Neuronal stem cell (in vitro differentiated cells): Measurements from ENCODE around the gene DUSP28.

Source experiments
- DNase-seq: peaks from one replicate; pipeline ENCODE4 v3.0.0-alpha.2; 2013; ENCODE audit warnings: low spot score
- H2AFZ ChIP-seq: one replicate; pipeline ENCODE4 v1.6.1; 2013; ENCODE audit warnings: mild to moderate bottlenecking, low read length, inconsistent platforms
- H2AK5ac ChIP-seq: 2 replicates; pipeline ENCODE4 v1.6.1; 2013; ENCODE audit warnings: low read depth, mild to moderate bottlenecking, inconsistent platforms, low read length, moderate library complexity, mixed read lengths
- H2BK120ac ChIP-seq: 2 replicates; pipeline ENCODE4 v1.6.1; 2013; ENCODE audit warnings: low read depth, mild to moderate bottlenecking, inconsistent platforms, low read length, moderate library complexity, mixed read lengths
- H2BK12ac ChIP-seq: one replicate; pipeline ENCODE4 v1.6.1; 2013; ENCODE audit warnings: low read length, inconsistent platforms
- H2BK15ac ChIP-seq: 2 replicates; pipeline ENCODE4 v1.6.1; 2013; ENCODE audit warnings: mild to moderate bottlenecking, low read length, inconsistent platforms, mixed read lengths
- H2BK5ac ChIP-seq: one replicate; pipeline ENCODE4 v1.6.1; 2013; ENCODE audit warnings: inconsistent platforms, mild to moderate bottlenecking, low read length, moderate library complexity
- H3K14ac ChIP-seq: one replicate; pipeline ENCODE4 v1.6.1; 2013; ENCODE audit warnings: low read length, inconsistent platforms
- H3K18ac ChIP-seq: 2 replicates; pipeline ENCODE4 v1.6.1; 2013; ENCODE audit warnings: low read length, inconsistent platforms
- H3K23ac ChIP-seq: 2 replicates; pipeline ENCODE4 v1.6.1; 2013; ENCODE audit warnings: low read depth, mild to moderate bottlenecking, mixed read lengths, low read length, inconsistent platforms; ENCODE audit not compliant: poor library complexity
- H3K27ac ChIP-seq: replicated peaks from 3 replicates; pipeline ENCODE4 v1.5.1; 2013; ENCODE audit warnings: low read length, inconsistent platforms
- H3K27me3 ChIP-seq, 3 experiments: 2 replicates each; pipeline ENCODE4 v1.6.1; 2013; ENCODE audit warnings: low read length in 3 of 3, mild to moderate bottlenecking in 2 of 3, inconsistent platforms in 1 of 3, low read depth in 1 of 3, mixed read lengths in 1 of 3, moderate library complexity in 1 of 3; ENCODE audit not compliant: control insufficient read depth in 3 of 3, insufficient read depth in 3 of 3
- H3K36me3 ChIP-seq, 2 donors: replicated peaks in 1 of 2; 2 replicates each; pipeline ENCODE4 v1.6.1; 2013; ENCODE audit warnings: low read length in 2 of 2; ENCODE audit not compliant: control insufficient read depth in 2 of 2, insufficient read depth in 2 of 2
- H3K4ac ChIP-seq: 2 replicates; pipeline ENCODE4 v1.6.1; 2013; ENCODE audit warnings: inconsistent platforms, mild to moderate bottlenecking, low read length, moderate library complexity
- H3K4me1 ChIP-seq, 2 donors: 1 replicate in 1 of 2; 2 replicates in 1 of 2; pipeline ENCODE4 v1.6.1; 2013; ENCODE audit warnings: low read length in 2 of 2, low read depth in 1 of 2; ENCODE audit not compliant: control insufficient read depth in 2 of 2, insufficient read depth in 1 of 2
- H3K4me2 ChIP-seq: one replicate; pipeline ENCODE4 v1.6.1; 2013; ENCODE audit warnings: mild to moderate bottlenecking, low read length, inconsistent platforms; ENCODE audit not compliant: insufficient read depth, poor library complexity, severe bottlenecking
- H3K4me3 ChIP-seq, 2 donors: 2 replicates each; pipeline ENCODE4 v1.5.1; 2013; ENCODE audit warnings: low read length in 2 of 2, mild to moderate bottlenecking in 2 of 2, inconsistent platforms in 1 of 2, moderate library complexity in 1 of 2
- H3K79me1 ChIP-seq: one replicate; pipeline ENCODE4 v1.6.1; 2013; ENCODE audit warnings: low read depth, mild to moderate bottlenecking, inconsistent platforms, low read length, moderate library complexity
- H3K9ac ChIP-seq: one replicate; pipeline ENCODE4 v1.6.1; 2013; ENCODE audit warnings: mild to moderate bottlenecking, low read depth, low read length, inconsistent platforms; ENCODE audit not compliant: poor library complexity
- H3K9me3 ChIP-seq, 2 donors: replicated peaks in 1 of 2; 2 replicates each; pipeline versions ENCODE3 to v1.6.1; 2013; ENCODE audit warnings: low read length in 2 of 2, mild to moderate bottlenecking in 2 of 2, inconsistent platforms in 1 of 2, low read depth in 1 of 2, mixed read lengths in 1 of 2, moderate library complexity in 1 of 2; ENCODE audit not compliant: control insufficient read depth in 2 of 2, insufficient read depth in 1 of 2
- H4K8ac ChIP-seq: one replicate; pipeline ENCODE4 v1.6.1; 2013; ENCODE audit warnings: low read depth, mild to moderate bottlenecking, inconsistent platforms, low read length, moderate library complexity
- H4K91ac ChIP-seq: one replicate; pipeline ENCODE4 v1.6.1; 2013; ENCODE audit warnings: low read length, low read depth, mild to moderate bottlenecking, inconsistent platforms; ENCODE audit not compliant: poor library complexity
- WGBS, 2 donors: extraction: QIAGEN DNeasy Blood & Tissue Kit; methylation state at CpG; one replicate each; pipeline ENCODE4 v1.1.7; 2013; ENCODE audit warnings: missing lambda C conversion rate in 2 of 2, mixed read lengths in 1 of 2; ENCODE audit not compliant: insufficient read length in 2 of 2, insufficient replicate concordance in 1 of 2; ENCODE audit errors: extremely low coverage in 2 of 2; 5-methylcytosine and 5-hydroxymethylcytosine counted together

The DUSP28 gene

DNA sequence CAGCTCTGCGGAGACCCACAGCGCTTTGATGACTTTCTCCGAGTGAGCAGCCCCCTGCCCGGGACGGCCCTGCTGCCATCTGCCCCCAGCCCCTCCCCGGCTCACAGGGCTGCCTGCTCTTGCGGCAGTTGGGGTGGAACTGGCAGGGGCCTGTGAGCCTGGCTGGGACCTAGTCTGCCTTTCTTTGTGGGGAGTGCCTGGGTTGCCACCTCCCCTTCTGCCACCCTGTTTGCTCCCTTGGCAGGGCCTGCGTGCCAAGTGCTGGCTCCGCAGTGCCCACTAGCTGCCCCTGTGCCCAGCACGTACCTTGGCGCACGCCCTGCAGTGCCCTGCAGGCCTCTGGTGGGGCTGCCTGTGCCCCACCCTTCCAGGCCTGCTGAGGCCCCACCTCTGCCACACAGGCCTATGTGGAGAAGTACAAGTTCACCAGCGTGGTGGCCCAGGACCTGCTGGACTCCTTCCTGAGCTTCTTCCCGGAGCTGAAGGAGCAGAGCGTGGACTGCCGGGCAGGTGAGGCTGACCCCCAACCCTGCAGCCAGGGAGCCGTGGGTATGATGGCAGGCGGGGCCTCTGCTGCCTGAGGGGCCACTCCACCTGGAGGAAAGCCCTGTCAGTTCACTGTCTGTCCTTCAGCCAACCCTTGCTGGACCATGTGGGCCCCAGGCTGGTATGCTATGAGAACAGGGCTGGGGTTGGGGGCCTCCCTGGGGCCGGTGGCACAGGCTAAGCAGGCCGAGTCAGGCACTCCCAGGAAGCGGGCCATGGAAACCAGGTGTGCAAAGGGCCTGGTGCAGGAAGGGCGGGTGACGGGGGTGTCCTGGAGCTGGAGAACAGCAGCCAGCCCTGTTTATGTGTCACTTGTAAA, 15.2 kb downstream of the DUSP28 start:
- peaks cover 6% of the 10 kb centered on the region for H3K79me1 ChIP-seq
- H3K14ac ChIP-seq, result no peak overlapping the region
- no peak overlapping the region for H3K18ac ChIP-seq
- H2BK12ac ChIP-seq, result no peak overlapping the region
- no peaks in the 10 kb centered on the region for H3K9me3 ChIP-seq
- no peak overlapping the region for H3K4me3 ChIP-seq
- no peak overlapping the region for H2BK15ac ChIP-seq
- H3K23ac ChIP-seq, result no peak overlapping the region
- no peak overlapping the region for H3K27ac ChIP-seq
- H2AK5ac ChIP-seq, result no peak overlapping the region
- H3K4ac ChIP-seq, result no peak overlapping the region
- no peaks in the 10 kb centered on the region for H3K4me1 ChIP-seq
- H2AFZ ChIP-seq, result no peak overlapping the region
- H3K36me3 ChIP-seq, result peaks cover 8 to 40% of the 10 kb centered on the region in 2 donors
- H4K91ac ChIP-seq, result no peak overlapping the region
- H2BK5ac ChIP-seq, result no peak overlapping the region
- no CpG with 5 or more reads among the region's 23 CpGs for WGBS, 2 donors
- no peak overlapping the region for H4K8ac ChIP-seq
- no peak for DNase-seq
- H3K27me3 ChIP-seq, result no peaks in the 10 kb centered on the region
- no peak overlapping the region for H3K9ac ChIP-seq
- no peak overlapping the region for H2BK120ac ChIP-seq
- H3K4me2 ChIP-seq, result no peak overlapping the region

DNA sequence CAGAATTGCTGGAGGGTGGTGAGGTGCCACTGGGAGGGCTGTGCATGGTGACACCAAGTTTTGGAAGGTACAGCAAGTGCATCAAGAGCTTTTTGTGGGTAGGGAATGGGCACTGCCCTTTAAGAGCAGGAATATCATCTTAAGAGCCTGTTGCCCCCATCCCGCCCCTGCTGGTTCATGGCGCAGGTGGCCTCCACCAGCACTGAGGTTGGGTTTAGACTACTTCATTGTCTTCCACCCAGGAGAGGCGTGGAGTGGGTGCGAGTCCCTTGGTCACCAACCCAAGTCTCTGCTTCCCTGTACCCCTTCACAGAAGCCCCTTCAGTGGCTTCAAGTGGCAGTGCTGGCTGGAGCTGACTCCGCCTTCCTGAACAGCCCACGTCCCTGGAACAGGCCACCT, 15.9 kb downstream of the DUSP28 start:
- H3K4ac ChIP-seq, result no peak overlapping the region
- H2BK120ac ChIP-seq, result no peak overlapping the region
- no peak overlapping the region for H2BK15ac ChIP-seq
- H4K91ac ChIP-seq, result no peak overlapping the region
- no peak overlapping the region for H3K18ac ChIP-seq
- H2BK5ac ChIP-seq, result no peak overlapping the region
- peaks cover 8% of the 10 kb centered on the region for H3K79me1 ChIP-seq
- H3K27me3 ChIP-seq, result no peaks in the 10 kb centered on the region
- no peak overlapping the region for H3K9ac ChIP-seq
- H3K23ac ChIP-seq, result no peak overlapping the region
- DNase-seq, result no peak
- no peak overlapping the region for H4K8ac ChIP-seq
- H3K27ac ChIP-seq, result no peak overlapping the region
- H3K36me3 ChIP-seq, result peaks cover 8 to 40% of the 10 kb centered on the region in 2 donors
- H3K14ac ChIP-seq, result no peak overlapping the region
- H2AK5ac ChIP-seq, result no peak overlapping the region
- no CpG with 5 or more reads among the region's 6 CpGs for WGBS, 2 donors
- no peaks in the 10 kb centered on the region for H3K9me3 ChIP-seq
- no peak overlapping the region for H3K4me2 ChIP-seq
- H2AFZ ChIP-seq, result no peak overlapping the region
- H2BK12ac ChIP-seq, result no peak overlapping the region
- no peak overlapping the region for H3K4me3 ChIP-seq
- no peaks in the 10 kb centered on the region for H3K4me1 ChIP-seq

DNA sequence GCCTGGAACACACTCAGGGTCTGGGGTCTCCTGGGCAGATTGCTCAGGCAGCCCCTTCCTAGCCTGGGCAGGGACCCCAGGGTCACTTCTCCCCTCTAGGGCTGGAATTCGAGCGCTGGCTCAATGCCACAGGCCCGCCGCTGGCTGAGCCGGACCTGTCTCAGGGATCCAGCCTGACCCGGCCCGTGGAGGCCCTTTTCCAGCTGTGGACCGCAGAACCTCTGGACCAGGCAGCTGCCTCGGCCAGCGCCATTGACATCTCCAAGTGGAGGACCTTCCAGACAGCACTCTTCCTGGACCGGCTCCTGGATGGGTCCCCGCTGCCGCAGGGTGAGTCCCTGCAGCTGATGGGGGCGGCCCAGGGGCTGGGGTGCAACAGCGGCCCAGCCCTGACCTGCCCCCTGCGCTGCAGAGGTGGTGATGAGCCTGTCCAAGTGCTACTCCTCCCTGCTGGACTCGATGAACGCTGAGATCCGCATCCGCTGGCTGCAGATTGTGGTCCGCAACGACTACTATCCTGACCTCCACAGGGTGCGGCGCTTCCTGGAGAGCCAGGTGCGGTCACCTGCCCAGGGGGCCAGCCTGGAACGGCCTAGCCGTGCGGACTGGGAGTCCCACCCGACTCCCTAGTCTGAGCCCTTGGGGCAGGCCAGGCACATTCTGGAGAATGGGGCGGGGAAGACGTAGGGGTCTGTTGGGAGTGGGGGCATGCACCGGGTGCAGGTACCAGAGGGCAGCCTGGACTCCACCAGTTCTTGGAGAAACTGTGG, 16.5 kb downstream of the DUSP28 start:
- Histone ChIP-seq H2AK5ac (no peak overlapping the region), H3K4ac (no peak overlapping the region), H3K27ac (no peak overlapping the region), H3K23ac (no peak overlapping the region), H4K8ac (no peak overlapping the region), H3K14ac (no peak overlapping the region), H2BK15ac (no peak overlapping the region), H2AFZ (no peak overlapping the region), H3K4me3 (no peak overlapping the region), H3K79me1 (peaks cover 8% of the 10 kb centered on the region), H2BK5ac (no peak overlapping the region), H3K4me1 (no peaks in the 10 kb centered on the region), H3K27me3 (no peaks in the 10 kb centered on the region), H4K91ac (no peak overlapping the region), H2BK12ac (no peak overlapping the region), H3K9ac (no peak overlapping the region), H3K4me2 (no peak overlapping the region), H3K18ac (no peak overlapping the region), H2BK120ac (no peak overlapping the region), H3K9me3 (peaks cover 0 to 2% of the 10 kb centered on the region in 2 donors), H3K36me3 (peaks cover 8 to 40% of the 10 kb centered on the region in 2 donors)
- WGBS, 2 donors, result no CpG with 5 or more reads among the region's 32 CpGs
- no peak for DNase-seq
